HG02870 (cell line): Measurements from ENCODE around the gene PDE4B.
"Not testable (repeated sequence)": the region's sequence is repeated elsewhere in the genome, so short reads cannot be mapped to it uniquely, and the experiment has no call there.

ENCODE experiments used
- ATAC-seq: cut with Tn5 transposase; IDR thresholded peaks from one replicate; pipeline ENCODE4 v1.9.1; 2021; ENCODE audit warnings: mild to moderate bottlenecking, moderate library complexity; ENCODE audit not compliant: unreplicated experiment

Gene PDE4B

GRCh38 chr1:65949230-65949626 is 156.5 kb downstream of the PDE4B start:
- no peak for ATAC-seq

- no peak for ATAC-seq
These were observed 157.2 kb downstream of the PDE4B start for GRCh38 chr1:65949933-65950332.

GRCh38 chr1:65952696-65953095 is 160.0 kb downstream of the PDE4B start:
- ATAC-seq: no peak

GRCh38 chr1:65953170-65953569 is 160.5 kb downstream of the PDE4B start:
- no peak for ATAC-seq

GRCh38 chr1:65955071-65955470 is 162.4 kb downstream of the PDE4B start:
- no peak for ATAC-seq

GRCh38 chr1:65955503-65955902 is 162.8 kb downstream of the PDE4B start:
- no peak for ATAC-seq

- ATAC-seq: peak; percentile 77
These were observed 166.1 kb downstream of the PDE4B start for GRCh38 chr1:65958561-65959350.

GRCh38 chr1:65959896-65960567 is 167.3 kb downstream of the PDE4B start:
- ATAC-seq: no peak

GRCh38 chr1:65963156-65963888 is 170.6 kb downstream of the PDE4B start:
- no peak for ATAC-seq

- no peak for ATAC-seq
These were observed 171.4 kb downstream of the PDE4B start for GRCh38 chr1:65964123-65964522.

GRCh38 chr1:65965112-65965996 is 172.7 kb downstream of the PDE4B start:
- ATAC-seq: no peak

- not testable (repeated sequence) for ATAC-seq
These were observed 174.8 kb downstream of the PDE4B start for GRCh38 chr1:65967492-65967891.

- no peak for ATAC-seq
These were observed 178.9 kb downstream of the PDE4B start for GRCh38 chr1:65971547-65971946.

GRCh38 chr1:65975708-65976107 is 183.0 kb downstream of the PDE4B start:
- no peak for ATAC-seq

GRCh38 chr1:65979136-65980044 is 186.7 kb downstream of the PDE4B start:
- no peak for ATAC-seq

- ATAC-seq: no peak
These were observed 187.5 kb downstream of the PDE4B start for GRCh38 chr1:65980237-65980636.

- ATAC-seq: no peak
These were observed 190.8 kb downstream of the PDE4B start for GRCh38 chr1:65983500-65983899.

GRCh38 chr1:65985393-65986066 is 192.8 kb downstream of the PDE4B start:
- ATAC-seq: no peak

- no peak for ATAC-seq
These were observed 193.5 kb downstream of the PDE4B start for GRCh38 chr1:65986146-65986545.
